Activated gamma-delta T cell treated with Interleukin-2 at 50 U/mL for 16 hours (primary cell): Measurements from ENCODE around the gene HTR1A.

Experiments used
- DNase-seq: peaks from one replicate; pipeline ENCODE4 v3.0.0-alpha.2; 2020

Gene HTR1A

GRCh38 chr5:63962279-63962678 is at the start of gene HTR1A:
TSS of gene HTR1A (minus strand) at chr5:63962445. CDS start at chr5:63961719, 726 bp downstream.
- no peak for DNase-seq

GRCh38 chr5:64003966-64004365 is 41.7 kb upstream of the HTR1A start:
- DNase-seq = no peak

DNA sequence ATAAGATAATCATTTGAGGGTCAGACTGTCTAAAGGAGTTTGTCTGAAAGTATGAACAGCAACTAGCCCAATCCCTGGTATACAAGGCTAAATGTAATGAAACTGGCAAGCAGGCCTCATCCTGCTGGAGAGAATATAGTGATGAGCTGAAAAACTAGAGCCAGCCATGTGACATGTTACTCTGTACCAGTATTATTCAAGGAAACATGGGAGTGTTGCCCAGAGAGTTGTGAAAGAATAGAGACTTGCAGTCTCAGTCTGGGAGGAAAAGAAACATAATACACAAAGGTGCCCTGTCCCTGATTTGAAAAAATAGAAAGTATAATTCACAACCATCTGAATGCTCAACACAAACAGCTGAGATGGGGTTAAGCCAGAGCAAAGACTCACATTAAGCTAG is 37.9 kb upstream of the HTR1A start:
- no peak for DNase-seq

DNA sequence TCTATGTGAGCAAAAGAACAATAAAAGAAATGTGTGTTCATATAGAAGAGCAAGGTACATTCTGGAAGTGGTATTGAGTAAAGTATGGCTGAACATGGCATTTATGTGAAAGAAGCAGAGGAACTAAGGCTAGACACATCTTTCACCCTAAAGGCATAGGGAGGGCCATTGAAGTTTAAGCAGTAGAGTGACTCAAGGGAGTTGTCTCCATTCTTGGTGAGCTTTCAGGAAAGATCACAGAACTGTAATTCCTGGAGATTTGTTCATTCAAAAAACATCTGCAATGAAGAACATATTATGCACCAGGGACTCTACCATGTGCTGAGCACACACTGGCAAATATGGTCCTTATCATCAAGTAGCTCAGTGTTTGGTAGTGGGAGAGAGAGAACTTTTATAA is 24.8 kb upstream of the HTR1A start:
- no peak for DNase-seq

GRCh38 chr5:63981864-63982263 is 19.6 kb upstream of the HTR1A start:
- DNase-seq = no peak

- DNase-seq = no peak
Observed at GRCh38 chr5:63963926-63964325, 1.7 kb upstream of the HTR1A start.

GRCh38 chr5:63963080-63963735 is 963 bp upstream of the HTR1A start:
- DNase-seq = no peak

GRCh38 chr5:63961598-63962161 is 565 bp downstream of the HTR1A start:
- DNase-seq = no peak

DNA sequence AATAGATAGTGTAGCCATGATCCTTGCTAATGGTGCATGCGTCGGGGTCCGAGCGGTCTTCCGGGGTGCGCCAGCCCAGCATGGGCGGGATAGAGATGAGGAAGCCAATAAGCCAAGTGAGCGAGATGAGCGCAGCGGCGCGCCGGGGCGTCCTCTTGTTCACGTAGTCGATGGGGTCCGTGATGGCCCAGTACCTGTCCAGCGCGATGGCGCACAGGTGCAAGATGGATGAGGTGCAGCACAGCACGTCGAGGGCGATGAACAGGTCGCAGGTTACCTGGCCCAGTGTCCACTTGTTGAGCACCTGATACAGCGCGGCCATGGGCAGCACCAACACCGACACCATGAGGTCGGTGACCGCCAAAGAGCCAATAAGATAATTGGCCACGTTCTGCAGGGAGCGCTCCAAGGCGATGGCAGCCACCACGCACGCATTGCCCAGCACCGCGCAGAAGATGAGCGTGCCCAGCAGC is 1.1 kb downstream of the HTR1A start:
- DNase-seq = no peak

DNA sequence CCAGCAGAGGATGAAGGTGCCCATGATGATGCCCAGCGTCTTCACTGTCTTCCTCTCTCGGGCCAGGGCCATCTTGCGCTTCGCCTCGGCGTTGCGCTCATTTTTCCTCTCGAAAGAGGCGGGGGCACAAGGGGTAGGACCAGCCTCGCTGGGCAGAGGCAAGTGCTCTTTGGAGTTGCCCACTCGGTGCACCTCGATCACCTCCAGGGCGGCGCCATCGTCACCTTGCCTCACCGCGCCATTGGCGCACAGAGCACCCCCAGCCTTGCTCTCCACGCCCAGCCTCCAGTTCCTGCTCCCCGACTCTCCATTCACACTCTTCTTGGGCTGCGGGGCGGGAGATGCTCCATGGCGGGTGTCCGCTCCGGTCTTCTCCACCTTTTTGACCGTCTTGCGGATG is 1.6 kb downstream of the HTR1A start:
- no peak for DNase-seq

DNA sequence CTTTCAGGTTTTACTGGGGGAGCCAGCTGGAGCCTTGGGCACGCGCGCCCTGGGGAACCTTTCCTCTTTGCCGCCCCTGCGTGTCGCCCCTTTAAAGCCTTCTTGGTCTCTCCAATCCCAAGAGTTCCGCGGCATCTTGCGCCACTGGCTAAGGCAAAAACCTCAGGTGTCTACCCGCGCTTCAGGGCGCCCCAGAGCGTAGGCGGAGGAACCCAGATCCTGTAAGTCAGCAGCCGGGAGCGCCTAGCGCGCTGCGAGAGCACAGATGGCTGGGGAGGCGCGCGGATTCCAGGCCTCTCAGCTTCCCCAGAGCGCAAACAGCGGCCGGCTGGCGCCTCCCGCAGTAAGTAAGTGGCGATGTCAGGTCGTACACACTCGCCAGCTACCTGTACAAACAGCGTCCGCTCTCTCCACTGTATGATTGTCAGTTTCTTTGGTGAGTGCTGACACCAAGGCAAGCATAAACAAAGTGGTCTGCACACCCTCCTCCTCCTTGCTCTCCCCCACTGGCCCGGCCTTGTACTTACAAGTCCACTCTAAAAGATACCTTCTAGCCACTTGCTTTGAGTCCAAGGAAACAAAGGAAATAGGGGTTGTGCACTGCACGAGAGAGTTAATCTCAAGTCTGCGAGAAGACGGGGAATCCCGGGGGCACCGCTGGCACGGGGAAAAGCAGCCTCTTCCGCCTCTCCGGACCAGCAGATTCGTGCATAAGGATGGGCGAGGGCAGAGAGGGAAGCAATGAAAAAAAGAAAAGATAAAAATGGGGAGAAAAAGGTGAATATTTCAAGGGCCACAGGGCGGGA is 2.9 kb downstream of the HTR1A start:
- no peak for DNase-seq

GRCh38 chr5:63958654-63959053 is 3.6 kb downstream of the HTR1A start:
- no peak for DNase-seq

GRCh38 chr5:63957617-63958016 is 4.6 kb downstream of the HTR1A start:
- no peak for DNase-seq

GRCh38 chr5:63953217-63953616 is 9.0 kb downstream of the HTR1A start:
- DNase-seq = no peak

DNA sequence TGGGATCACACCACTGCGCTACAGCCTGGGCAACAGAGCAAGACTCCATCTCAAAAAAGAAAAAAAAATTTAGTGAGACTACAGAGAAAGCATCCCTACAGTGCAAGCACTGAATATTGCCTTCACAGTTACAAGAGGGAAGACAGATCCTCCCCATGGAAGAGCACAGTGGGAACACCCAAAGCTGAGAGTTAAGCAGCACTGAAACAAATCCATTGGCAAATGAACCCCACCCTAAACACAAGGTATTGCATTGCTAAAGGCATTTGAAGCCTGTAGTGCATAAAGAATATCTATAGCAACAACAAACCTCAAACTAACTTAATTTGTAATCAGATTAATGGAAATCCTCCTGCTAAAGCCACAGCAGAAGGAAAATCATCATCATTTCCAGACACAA is 27.1 kb downstream of the HTR1A start:
- no peak for DNase-seq

GRCh38 chr5:63931836-63932235 is 30.4 kb downstream of the HTR1A start:
- DNase-seq = no peak

DNA sequence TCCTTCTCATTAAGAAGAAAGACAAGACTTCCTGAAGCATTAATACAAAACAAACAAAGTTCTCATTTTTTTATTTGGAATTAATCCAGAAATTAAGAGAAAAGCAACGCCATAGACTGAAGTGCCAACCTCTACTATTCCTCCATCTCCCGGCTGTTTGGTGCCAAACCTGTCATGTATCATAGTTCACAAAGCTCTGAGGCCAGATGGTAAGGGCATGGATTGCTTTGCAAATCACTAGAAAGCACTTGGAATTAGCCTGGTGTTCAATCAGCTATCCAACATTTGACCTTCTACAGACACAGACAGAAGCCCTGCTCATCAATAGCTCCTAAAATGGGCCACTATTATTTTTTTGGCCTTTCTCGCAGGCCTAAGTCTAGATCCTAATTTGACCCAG is 33.8 kb downstream of the HTR1A start:
- DNase-seq = no peak

- no peak for DNase-seq
Observed at GRCh38 chr5:63923914-63924313, 38.3 kb downstream of the HTR1A start.

- no peak for DNase-seq
Observed at GRCh38 chr5:63919763-63920478, 42.3 kb downstream of the HTR1A start.

DNA sequence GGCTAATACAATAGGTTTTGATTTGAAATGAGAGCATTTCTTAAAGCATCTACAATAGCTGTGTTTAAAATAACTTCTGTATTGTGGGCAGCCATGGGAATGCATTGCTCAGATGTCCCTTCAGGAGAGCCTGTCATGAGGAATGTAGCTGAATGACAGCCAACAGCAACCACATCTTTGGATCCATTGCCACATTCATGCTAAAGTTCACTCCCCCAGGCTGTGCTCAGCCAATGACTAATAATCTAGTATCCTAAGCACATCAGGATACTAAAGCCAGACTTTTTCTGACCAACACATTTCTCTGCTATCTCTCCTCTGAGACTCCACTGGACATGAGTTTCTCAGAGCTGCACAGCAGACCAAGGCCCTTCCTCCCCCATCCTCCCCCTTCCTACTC is 45.5 kb downstream of the HTR1A start:
- no peak for DNase-seq

- no peak for DNase-seq
Observed at GRCh38 chr5:63911871-63912270, 50.4 kb downstream of the HTR1A start.
